Trophoblast cell (in vitro differentiated cells and primary cell): ENCODE results near the gene AKNA.
A peak's percentile ranks its signal among the peaks of the same experiment; 100 is the strongest.

Source experiments
- DNase-seq, 2 donors: peaks; one replicate each; pipeline ENCODE4 v3.0.0-alpha.2; 2016
- H2AFZ ChIP-seq: 2 replicates; pipeline ENCODE4 v1.6.1; 2013; ENCODE audit warnings: low read length, moderate library complexity, mild to moderate bottlenecking; ENCODE audit not compliant: insufficient read depth, poor library complexity
- H2AK5ac ChIP-seq: 2 replicates; pipeline ENCODE4 v1.6.1; 2013; ENCODE audit warnings: mild to moderate bottlenecking, low read length
- H2BK120ac ChIP-seq: 2 replicates; pipeline ENCODE4 v1.6.1; 2013; ENCODE audit warnings: low read length, mild to moderate bottlenecking, moderate library complexity; ENCODE audit not compliant: insufficient read depth, poor library complexity
- H2BK12ac ChIP-seq: 2 replicates; pipeline ENCODE4 v1.6.1; 2013; ENCODE audit warnings: mild to moderate bottlenecking, low read length, moderate library complexity
- H2BK5ac ChIP-seq: 2 replicates; pipeline ENCODE4 v1.6.1; 2013; ENCODE audit warnings: low read length, low read depth, moderate library complexity, mild to moderate bottlenecking; ENCODE audit not compliant: poor library complexity
- H3K14ac ChIP-seq: 2 replicates; pipeline ENCODE4 v1.6.1; 2013; ENCODE audit warnings: mild to moderate bottlenecking, low read length
- H3K18ac ChIP-seq: 2 replicates; pipeline ENCODE4 v1.6.1; 2013; ENCODE audit warnings: mild to moderate bottlenecking, low read length
- H3K23ac ChIP-seq: 2 replicates; pipeline ENCODE4 v1.6.1; 2013; ENCODE audit warnings: low read length
- H3K27ac ChIP-seq: 2 replicates; pipeline ENCODE4 v1.5.1; 2013; ENCODE audit warnings: low read depth, mild to moderate bottlenecking, inconsistent platforms, low read length, moderate library complexity
- H3K27me3 ChIP-seq: 2 replicates; pipeline ENCODE4 v1.6.1; 2013; ENCODE audit warnings: inconsistent platforms, mild to moderate bottlenecking, low read length, moderate library complexity; ENCODE audit not compliant: insufficient read depth
- H3K36me3 ChIP-seq, 2 experiments: 1 replicate in 1 of 2; 2 replicates in 1 of 2; pipeline ENCODE4 v1.6.1; 2013; ENCODE audit warnings: low read length in 2 of 2, mild to moderate bottlenecking in 2 of 2, moderate library complexity in 1 of 2; ENCODE audit not compliant: insufficient read depth in 2 of 2, control insufficient read depth in 1 of 2
- H3K4ac ChIP-seq: 2 replicates; pipeline ENCODE4 v1.6.1; 2013; ENCODE audit warnings: low read depth, mild to moderate bottlenecking, low read length, moderate library complexity
- H3K4me1 ChIP-seq, 2 experiments: 1 replicate in 1 of 2; 2 replicates in 1 of 2; pipeline ENCODE4 v1.6.1; 2013; ENCODE audit warnings: low read length in 2 of 2, mild to moderate bottlenecking in 2 of 2, moderate library complexity in 1 of 2; ENCODE audit not compliant: insufficient read depth in 2 of 2, control insufficient read depth in 1 of 2
- H3K4me2 ChIP-seq: 2 replicates; pipeline ENCODE4 v1.6.1; 2013; ENCODE audit warnings: inconsistent platforms, mild to moderate bottlenecking, low read length, moderate library complexity
- H3K4me3 ChIP-seq: 2 replicates; pipeline ENCODE4 v1.5.1; 2013; ENCODE audit warnings: mild to moderate bottlenecking, low read depth, low read length, inconsistent platforms
- H3K79me1 ChIP-seq: one replicate; pipeline ENCODE4 v1.6.1; 2013; ENCODE audit warnings: low read length
- H3K79me2 ChIP-seq: 2 replicates; pipeline ENCODE4 v1.6.1; 2013; ENCODE audit warnings: low read length, mild to moderate bottlenecking; ENCODE audit not compliant: control insufficient read depth, insufficient read depth, poor library complexity
- H3K9ac ChIP-seq: 2 replicates; pipeline ENCODE4 v1.6.1; 2013; ENCODE audit warnings: mild to moderate bottlenecking, low read length
- H3K9me3 ChIP-seq: 2 replicates; pipeline ENCODE4 v1.6.1; 2013; ENCODE audit warnings: low read depth, mild to moderate bottlenecking, control low read depth, inconsistent platforms, low read length; ENCODE audit not compliant: insufficient read depth
- H4K12ac ChIP-seq: 2 replicates; pipeline ENCODE4 v1.6.1; 2013; ENCODE audit warnings: low read depth, mild to moderate bottlenecking, low read length, moderate library complexity
- H4K8ac ChIP-seq: 2 replicates; pipeline ENCODE4 v1.6.1; 2013; ENCODE audit warnings: low read depth, mild to moderate bottlenecking, low read length, moderate library complexity
- H4K91ac ChIP-seq: one replicate; pipeline ENCODE4 v1.6.1; 2013; ENCODE audit warnings: low read depth, mild to moderate bottlenecking, low read length, moderate library complexity
- WGBS: extraction: QIAGEN DNeasy Blood & Tissue Kit; methylation state at CpG from one replicate; pipeline ENCODE4 v1.1.7; 2013; ENCODE audit warnings: missing lambda C conversion rate; ENCODE audit not compliant: insufficient read length, insufficient coverage; ENCODE audit errors: extremely low coverage; 5-methylcytosine and 5-hydroxymethylcytosine counted together

AKNA gene

DNA sequence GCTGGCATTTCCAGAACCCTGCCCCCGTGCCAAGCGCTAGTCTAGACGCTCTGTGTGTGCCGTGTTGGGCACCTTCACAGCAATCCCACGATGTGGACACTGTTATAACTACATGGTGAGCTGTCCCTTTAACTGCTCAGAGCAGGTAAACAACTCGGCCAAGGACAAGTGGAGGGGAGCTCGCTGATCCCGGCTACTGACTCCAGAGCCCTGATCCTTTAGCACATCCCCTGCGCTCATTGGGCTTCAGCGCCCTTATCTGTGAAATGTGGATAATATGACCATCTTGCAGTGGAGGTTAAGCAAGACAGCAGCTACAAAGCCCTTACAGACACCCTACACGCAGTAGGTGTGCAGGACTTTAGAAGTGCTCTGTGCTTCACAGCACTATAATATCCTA is 41.6 kb downstream of the AKNA start:
- no peak overlapping the region for H4K91ac ChIP-seq

GRCh38 chr9:114345493-114346065 is 42.2 kb downstream of the AKNA start:
- Histone ChIP-seq H2BK5ac (no peak overlapping the region), H3K4me1 (peaks cover 22 to 29% of the 10 kb centered on the region in 2 experiments), H3K9ac (no peak overlapping the region), H3K4me3 (no peak overlapping the region), H2AK5ac (no peak overlapping the region), H3K27me3 (no peaks in the 10 kb centered on the region), H3K23ac (no peak overlapping the region), H2BK120ac (no peak overlapping the region), H3K79me2 (no peaks in the 10 kb centered on the region), H2BK12ac (no peak overlapping the region), H4K8ac (no peak overlapping the region), H3K27ac (no peak overlapping the region), H3K36me3 (peaks cover 34 to 44% of the 10 kb centered on the region in 2 experiments), H3K18ac (no peak overlapping the region), H3K4ac (no peak overlapping the region), H4K12ac (no peak overlapping the region), H3K79me1 (peaks cover 8% of the 10 kb centered on the region), H3K4me2 (no peak overlapping the region), H2AFZ (no peak overlapping the region), H4K91ac (no peak overlapping the region), H3K14ac (no peak overlapping the region), H3K9me3 (peaks cover 1% of the 10 kb centered on the region)
- no CpG with 5 or more reads among the region's 7 CpGs for WGBS
- no peak for DNase-seq

More for the DNA sequence above, 41.6 kb downstream of the AKNA start:
- Histone ChIP-seq H3K4me1 (peaks cover 22 to 29% of the 10 kb centered on the region in 2 experiments), H3K9me3 (peaks cover 2% of the 10 kb centered on the region), H2BK12ac (no peak overlapping the region), H3K36me3 (peaks cover 33 to 42% of the 10 kb centered on the region in 2 experiments), H3K79me2 (no peaks in the 10 kb centered on the region), H2AFZ (no peak overlapping the region), H3K4ac (no peak overlapping the region), H3K14ac (no peak overlapping the region), H3K23ac (no peak overlapping the region), H3K27me3 (no peaks in the 10 kb centered on the region), H2AK5ac (no peak overlapping the region), H3K27ac (no peak overlapping the region), H3K18ac (no peak overlapping the region), H2BK5ac (no peak overlapping the region), H3K79me1 (peaks cover 8% of the 10 kb centered on the region), H2BK120ac (no peak overlapping the region), H4K12ac (no peak overlapping the region), H4K8ac (no peak overlapping the region), H3K4me3 (no peak overlapping the region), H3K4me2 (no peak overlapping the region), H3K9ac (no peak overlapping the region)
- DNase-seq = no peak
- no CpG with 5 or more reads among the region's 11 CpGs for WGBS

- Histone ChIP-seq H3K9me3 (no peaks in the 10 kb centered on the region), H3K27me3 (no peaks in the 10 kb centered on the region), H3K4me1 (peaks cover 22 to 29% of the 10 kb centered on the region in 2 experiments), H3K79me2 (no peaks in the 10 kb centered on the region), H3K27ac (no peak overlapping the region), H3K4ac (no peak overlapping the region), H2AK5ac (no peak overlapping the region), H3K18ac (no peak overlapping the region), H3K14ac (no peak overlapping the region), H2BK12ac (no peak overlapping the region), H3K4me3 (no peak overlapping the region), H2BK5ac (no peak overlapping the region), H3K4me2 (no peak overlapping the region), H3K36me3 (peaks cover 37 to 45% of the 10 kb centered on the region in 2 experiments), H3K79me1 (peaks cover 8% of the 10 kb centered on the region), H4K12ac (no peak overlapping the region), H4K8ac (no peak overlapping the region), H2AFZ (no peak overlapping the region), H4K91ac (no peak overlapping the region), H3K23ac (no peak overlapping the region), H2BK120ac (no peak overlapping the region), H3K9ac (no peak overlapping the region)
- no CpG with 5 or more reads among the region's 3 CpGs for WGBS
- no peak for DNase-seq
Measured at GRCh38 chr9:114344692-114345091, 43.1 kb downstream of the AKNA start.

DNA sequence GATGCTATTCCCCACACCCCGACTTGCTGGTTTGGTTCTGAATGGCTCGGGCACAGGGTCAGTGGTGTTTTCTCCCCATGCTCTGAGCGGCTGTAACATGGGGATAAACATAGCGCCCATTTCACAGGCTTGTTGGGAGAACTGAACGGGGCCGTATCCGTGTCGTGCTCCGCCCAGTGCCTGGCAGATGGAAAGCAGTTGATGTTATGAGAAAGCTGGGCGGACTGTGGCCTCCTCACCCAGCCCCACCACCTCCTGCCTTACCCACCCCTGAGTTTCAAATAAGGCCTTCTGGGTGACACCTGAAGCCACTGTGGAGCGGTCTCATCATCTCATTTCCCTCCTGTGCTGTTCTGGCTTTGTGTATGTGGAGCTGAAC is 43.6 kb downstream of the AKNA start:
- Histone ChIP-seq H4K12ac (no peak overlapping the region), H4K8ac (no peak overlapping the region), H3K27ac (peak overlapping the region; percentile 15), H2BK120ac (no peak overlapping the region), H3K36me3 (peaks cover 38 to 47% of the 10 kb centered on the region in 2 experiments), H3K9me3 (no peaks in the 10 kb centered on the region), H3K23ac (no peak overlapping the region), H2AK5ac (peak overlapping the region; percentile 18), H3K4me1 (peaks cover 17 to 24% of the 10 kb centered on the region in 2 experiments), H2AFZ (no peak overlapping the region), H3K4ac (no peak overlapping the region), H3K18ac (no peak overlapping the region), H3K27me3 (no peaks in the 10 kb centered on the region), H3K4me3 (no peak overlapping the region), H2BK12ac (peak overlapping the region; percentile 32), H3K79me1 (peaks cover 5% of the 10 kb centered on the region), H3K79me2 (no peaks in the 10 kb centered on the region), H2BK5ac (peak overlapping the region; percentile 26), H3K9ac (no peak overlapping the region), H3K4me2 (no peak overlapping the region), H3K14ac (peak overlapping the region; percentile 7), H4K91ac (peak overlapping the region; percentile 13)
- DNase-seq = no peak
- WGBS = no CpG with 5 or more reads among the region's 11 CpGs
